ENCODE results near the gene MTCL1.

MTCL1 gene

GRCh38 chr18:8871489-8871888 is 166.1 kb downstream of the MTCL1 start:
- no peak for DNase-seq

- DNase-seq: no peak
Measured at GRCh38 chr18:8874872-8875271, 169.5 kb downstream of the MTCL1 start.

- DNase-seq: no peak
Measured at GRCh38 chr18:8876887-8877286, 171.5 kb downstream of the MTCL1 start.

GRCh38 chr18:8881103-8881502 is 175.7 kb downstream of the MTCL1 start:
- no peak for DNase-seq

Measured in NCI-H748 treated with DMSO at 0.1 percent for 48 hours (cell line).